Liver (tissue), 9 donors: ENCODE results near the gene ARHGAP30. TPM values are rescaled to one million over a fixed set of nuclear protein-coding genes. Genes with fewer than 3 reads are reported as not detected.
"Not testable (repeated sequence)": the region's sequence is repeated elsewhere in the genome, so short reads cannot be mapped to it uniquely, and the experiment has no call there.

Experiments
- DNase-seq: peaks from one replicate; pipeline ENCODE4 v3.0.0-alpha.2; 2017; ENCODE audit warnings: low spot score
- H3K27ac ChIP-seq, 2 donors: one replicate each; pipeline ENCODE4 v1.7.0; 2013; ENCODE audit warnings: inconsistent platforms in 2 of 2, low read length in 2 of 2, control low read depth in 1 of 2, low read depth in 1 of 2, mild to moderate bottlenecking in 1 of 2
- H3K27me3 ChIP-seq, 4 donors: one replicate each; pipeline versions ENCODE4 v1.6.1 to v1.7.0; 2013; ENCODE audit warnings: low read length in 3 of 4, inconsistent platforms in 1 of 4, mild to moderate bottlenecking in 1 of 4, moderate library complexity in 1 of 4; ENCODE audit not compliant: control insufficient read depth in 4 of 4, insufficient read depth in 4 of 4
- H3K36me3 ChIP-seq, 4 donors: one replicate each; pipeline versions ENCODE4 v1.6.1 to v1.7.0; 2013; ENCODE audit warnings: low read length in 3 of 4, mild to moderate bottlenecking in 3 of 4, low read depth in 1 of 4, moderate library complexity in 1 of 4; ENCODE audit not compliant: control insufficient read depth in 4 of 4, insufficient read depth in 3 of 4
- H3K4me1 ChIP-seq, 4 donors: one replicate each; pipeline versions ENCODE4 v1.6.1 to v1.7.0; 2013; ENCODE audit warnings: low read length in 3 of 4, mild to moderate bottlenecking in 3 of 4, moderate library complexity in 1 of 4; ENCODE audit not compliant: control insufficient read depth in 4 of 4, insufficient read depth in 4 of 4
- H3K4me3 ChIP-seq, 3 donors: one replicate each; pipeline versions ENCODE4 v1.6.1 to v1.7.0; 2013; ENCODE audit warnings: low read length in 3 of 3, control low read depth in 1 of 3, low read depth in 1 of 3, mild to moderate bottlenecking in 1 of 3
- H3K9ac ChIP-seq, 2 donors: one replicate each; pipeline ENCODE4 v1.7.0; 2013; ENCODE audit warnings: low read length in 2 of 2, mild to moderate bottlenecking in 2 of 2, moderate library complexity in 2 of 2, control low read depth in 1 of 2, low read depth in 1 of 2
- H3K9me3 ChIP-seq, 4 donors: one replicate each; pipeline versions ENCODE4 v1.6.1 to v1.7.0; 2013; ENCODE audit warnings: low read length in 3 of 4; ENCODE audit not compliant: control insufficient read depth in 4 of 4
- EGR1 ChIP-seq, 2 donors: IDR thresholded peaks; 2 replicates each; pipeline ENCODE4 v1.6.1; 2016 to 2018; ENCODE audit warnings: antibody characterized with exemption in 2 of 2, low read depth in 2 of 2
- FOXA1 ChIP-seq: IDR thresholded peaks from 2 replicates; pipeline ENCODE4 v1.6.1; 2016; ENCODE audit warnings: antibody characterized with exemption
- FOXA2 ChIP-seq: IDR thresholded peaks from 2 replicates; pipeline ENCODE4 v1.6.1; 2016; ENCODE audit warnings: antibody characterized with exemption
- GABPA ChIP-seq, 2 donors: IDR thresholded peaks in 1 of 2; conservative IDR thresholded peaks in 1 of 2; 2 replicates each; pipeline ENCODE4 v1.6.1; 2016; ENCODE audit warnings: antibody characterized with exemption in 2 of 2, mild to moderate bottlenecking in 1 of 2, moderate library complexity in 1 of 2
- HNF4A ChIP-seq, 2 donors: conservative IDR thresholded peaks; 2 replicates each; pipeline ENCODE4 v1.6.1; 2016; ENCODE audit warnings: antibody characterized with exemption in 2 of 2, mild to moderate bottlenecking in 2 of 2
- HNF4G ChIP-seq: IDR thresholded peaks from 2 replicates; pipeline ENCODE4 v1.6.1; 2016; ENCODE audit warnings: antibody characterized with exemption
- JUND ChIP-seq, 2 donors: IDR thresholded peaks; 2 replicates each; pipeline ENCODE4 v1.6.1; 2016; ENCODE audit warnings: antibody characterized with exemption in 2 of 2
- RAD21 ChIP-seq, 2 donors: IDR thresholded peaks; 2 replicates each; pipeline ENCODE4 v1.6.1; 2016; ENCODE audit warnings: antibody characterized with exemption in 2 of 2, mild to moderate bottlenecking in 2 of 2
- RXRA ChIP-seq, 2 donors: IDR thresholded peaks; 2 replicates each; pipeline ENCODE4 v1.6.1; 2017 to 2018; ENCODE audit warnings: antibody characterized with exemption in 2 of 2, mild to moderate bottlenecking in 1 of 2
- TAF1 ChIP-seq: conservative IDR thresholded peaks from 2 replicates; pipeline ENCODE4 v1.6.1; 2016; ENCODE audit warnings: antibody characterized with exemption, mild to moderate bottlenecking
- YY1 ChIP-seq: IDR thresholded peaks from 2 replicates; pipeline ENCODE4 v1.6.1; 2016; ENCODE audit warnings: antibody characterized with exemption, mild to moderate bottlenecking
- WGBS: extraction: QIAGEN DNeasy Blood & Tissue Kit; methylation state at CpG from one replicate; pipeline ENCODE4 v1.1.7; 2013; 5-methylcytosine and 5-hydroxymethylcytosine counted together
- polyA plus RNA-seq, 2 donors: library from polyadenylated mRNA; stranded (reverse) in 1 of 2; unstranded in 1 of 2; fragments of 200-250 nt in 1 of 2; fragments of >200 nt in 1 of 2; fragmentation: Nextera tagmentation in 1 of 2; extraction: Ambion mirVana in 1 of 2; gene quantifications; one replicate each; pipeline versions ENCODE4 v1.2.1 to v1.2.3, GENCODE V29; 2013 to 2015
- total RNA-seq, 2 donors: library from RNA; depleted of rRNA; stranded (reverse); fragments of >200 nt; gene quantifications; one replicate each; pipeline ENCODE4 v1.2.3, GENCODE V29; 2014
- TF ChIP-seq, protein P1 (sequence below): IDR thresholded peaks from 2 replicates; pipeline ENCODE4 v1.6.1; 2016; ENCODE audit warnings: antibody characterized with exemption
- TF ChIP-seq, protein P2 (sequence below): IDR thresholded peaks from 2 replicates; pipeline ENCODE4 v1.6.1; 2016; ENCODE audit warnings: antibody characterized with exemption, mild to moderate bottlenecking
- TF ChIP-seq, protein P3 (sequence below): IDR thresholded peaks from 2 replicates; pipeline ENCODE4 v1.6.1; 2016; ENCODE audit warnings: antibody characterized with exemption
- TF ChIP-seq, protein P4 (sequence below): fragments of 150-350 bp; IDR thresholded peaks from 2 replicates; pipeline ENCODE4 v1.5.1; 2017; ENCODE audit warnings: improper control_type of control experiment, low read depth, low read length; ENCODE audit not compliant: missing input control
- donor health status: healthy.
- donor health status: healthy.
- donor health status: healthy.
- donor health status: healthy.
- donor health status: healthy.

The ARHGAP30 gene
- total and polyA plus RNA-seq, 4 donors: 1.2 to 8.9 (median 5.0) TPM

DNA sequence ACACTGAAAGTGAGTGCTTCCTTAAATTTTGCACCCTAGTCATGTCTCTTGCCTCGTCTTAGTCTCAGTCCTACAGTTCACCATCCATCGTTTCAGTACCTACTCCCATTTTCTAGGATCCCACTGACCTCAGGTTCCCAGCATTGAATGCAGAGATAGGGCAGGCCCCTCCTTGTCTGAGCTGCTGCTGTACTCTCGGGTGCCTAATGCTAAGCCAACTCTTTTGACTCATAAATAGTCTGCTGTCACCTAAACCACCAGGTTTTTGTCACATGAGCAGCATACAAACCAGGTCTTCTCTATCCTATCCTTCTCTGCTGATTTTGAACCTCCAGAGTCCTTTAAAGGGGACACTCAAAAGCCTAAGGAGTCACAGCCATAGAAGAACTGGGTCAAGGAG lies 3.0 kb downstream of the ARHGAP30 start:
- Histone ChIP-seq H3K27me3 (no peaks in the 10 kb centered on the region), H3K9me3 (no peaks in the 10 kb centered on the region), H3K9ac (no peak overlapping the region), H3K27ac (no peak overlapping the region), H3K4me3 (no peak overlapping the region), H3K36me3 (no peaks in the 10 kb centered on the region), H3K4me1 (no peaks in the 10 kb centered on the region)
- 76% methylated on average over 3 of the region's 3 CpGs for WGBS
- no peak for TF ChIP-seq HNF4G
- no peak for TF ChIP-seq RAD21 (IDR thresholded peaks at IDR 0.05)
- TF ChIP-seq EGR1 (IDR thresholded peaks at IDR 0.05; ENCODE audit: low read depth in 2 of 2): no peak
- no peak for TF ChIP-seq TAF1
- no peak for TF ChIP-seq YY1
- TF ChIP-seq, protein P1, sequence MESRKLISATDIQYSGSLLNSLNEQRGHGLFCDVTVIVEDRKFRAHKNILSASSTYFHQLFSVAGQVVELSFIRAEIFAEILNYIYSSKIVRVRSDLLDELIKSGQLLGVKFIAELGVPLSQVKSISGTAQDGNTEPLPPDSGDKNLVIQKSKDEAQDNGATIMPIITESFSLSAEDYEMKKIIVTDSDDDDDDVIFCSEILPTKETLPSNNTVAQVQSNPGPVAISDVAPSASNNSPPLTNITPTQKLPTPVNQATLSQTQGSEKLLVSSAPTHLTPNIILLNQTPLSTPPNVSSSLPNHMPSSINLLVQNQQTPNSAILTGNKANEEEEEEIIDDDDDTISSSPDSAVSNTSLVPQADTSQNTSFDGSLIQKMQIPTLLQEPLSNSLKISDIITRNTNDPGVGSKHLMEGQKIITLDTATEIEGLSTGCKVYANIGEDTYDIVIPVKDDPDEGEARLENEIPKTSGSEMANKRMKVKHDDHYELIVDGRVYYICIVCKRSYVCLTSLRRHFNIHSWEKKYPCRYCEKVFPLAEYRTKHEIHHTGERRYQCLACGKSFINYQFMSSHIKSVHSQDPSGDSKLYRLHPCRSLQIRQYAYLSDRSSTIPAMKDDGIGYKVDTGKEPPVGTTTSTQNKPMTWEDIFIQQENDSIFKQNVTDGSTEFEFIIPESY: no peak
- no peak for TF ChIP-seq FOXA1
- TF ChIP-seq JUND (IDR thresholded peaks at IDR 0.05): no peak
- TF ChIP-seq, protein P2, sequence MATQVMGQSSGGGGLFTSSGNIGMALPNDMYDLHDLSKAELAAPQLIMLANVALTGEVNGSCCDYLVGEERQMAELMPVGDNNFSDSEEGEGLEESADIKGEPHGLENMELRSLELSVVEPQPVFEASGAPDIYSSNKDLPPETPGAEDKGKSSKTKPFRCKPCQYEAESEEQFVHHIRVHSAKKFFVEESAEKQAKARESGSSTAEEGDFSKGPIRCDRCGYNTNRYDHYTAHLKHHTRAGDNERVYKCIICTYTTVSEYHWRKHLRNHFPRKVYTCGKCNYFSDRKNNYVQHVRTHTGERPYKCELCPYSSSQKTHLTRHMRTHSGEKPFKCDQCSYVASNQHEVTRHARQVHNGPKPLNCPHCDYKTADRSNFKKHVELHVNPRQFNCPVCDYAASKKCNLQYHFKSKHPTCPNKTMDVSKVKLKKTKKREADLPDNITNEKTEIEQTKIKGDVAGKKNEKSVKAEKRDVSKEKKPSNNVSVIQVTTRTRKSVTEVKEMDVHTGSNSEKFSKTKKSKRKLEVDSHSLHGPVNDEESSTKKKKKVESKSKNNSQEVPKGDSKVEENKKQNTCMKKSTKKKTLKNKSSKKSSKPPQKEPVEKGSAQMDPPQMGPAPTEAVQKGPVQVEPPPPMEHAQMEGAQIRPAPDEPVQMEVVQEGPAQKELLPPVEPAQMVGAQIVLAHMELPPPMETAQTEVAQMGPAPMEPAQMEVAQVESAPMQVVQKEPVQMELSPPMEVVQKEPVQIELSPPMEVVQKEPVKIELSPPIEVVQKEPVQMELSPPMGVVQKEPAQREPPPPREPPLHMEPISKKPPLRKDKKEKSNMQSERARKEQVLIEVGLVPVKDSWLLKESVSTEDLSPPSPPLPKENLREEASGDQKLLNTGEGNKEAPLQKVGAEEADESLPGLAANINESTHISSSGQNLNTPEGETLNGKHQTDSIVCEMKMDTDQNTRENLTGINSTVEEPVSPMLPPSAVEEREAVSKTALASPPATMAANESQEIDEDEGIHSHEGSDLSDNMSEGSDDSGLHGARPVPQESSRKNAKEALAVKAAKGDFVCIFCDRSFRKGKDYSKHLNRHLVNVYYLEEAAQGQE: no peak
- TF ChIP-seq GABPA (IDR thresholded peaks at IDR 0.05 in 1 of 2, conservative IDR thresholded peaks at IDR 0.05 in 1 of 2): no peak
- no peak for TF ChIP-seq FOXA2
- TF ChIP-seq RXRA (IDR thresholded peaks at IDR 0.05): no peak
- TF ChIP-seq, protein P3, sequence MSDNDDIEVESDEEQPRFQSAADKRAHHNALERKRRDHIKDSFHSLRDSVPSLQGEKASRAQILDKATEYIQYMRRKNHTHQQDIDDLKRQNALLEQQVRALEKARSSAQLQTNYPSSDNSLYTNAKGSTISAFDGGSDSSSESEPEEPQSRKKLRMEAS: no peak
- TF ChIP-seq HNF4A (conservative IDR thresholded peaks at IDR 0.05): no peak
- TF ChIP-seq, protein P4, sequence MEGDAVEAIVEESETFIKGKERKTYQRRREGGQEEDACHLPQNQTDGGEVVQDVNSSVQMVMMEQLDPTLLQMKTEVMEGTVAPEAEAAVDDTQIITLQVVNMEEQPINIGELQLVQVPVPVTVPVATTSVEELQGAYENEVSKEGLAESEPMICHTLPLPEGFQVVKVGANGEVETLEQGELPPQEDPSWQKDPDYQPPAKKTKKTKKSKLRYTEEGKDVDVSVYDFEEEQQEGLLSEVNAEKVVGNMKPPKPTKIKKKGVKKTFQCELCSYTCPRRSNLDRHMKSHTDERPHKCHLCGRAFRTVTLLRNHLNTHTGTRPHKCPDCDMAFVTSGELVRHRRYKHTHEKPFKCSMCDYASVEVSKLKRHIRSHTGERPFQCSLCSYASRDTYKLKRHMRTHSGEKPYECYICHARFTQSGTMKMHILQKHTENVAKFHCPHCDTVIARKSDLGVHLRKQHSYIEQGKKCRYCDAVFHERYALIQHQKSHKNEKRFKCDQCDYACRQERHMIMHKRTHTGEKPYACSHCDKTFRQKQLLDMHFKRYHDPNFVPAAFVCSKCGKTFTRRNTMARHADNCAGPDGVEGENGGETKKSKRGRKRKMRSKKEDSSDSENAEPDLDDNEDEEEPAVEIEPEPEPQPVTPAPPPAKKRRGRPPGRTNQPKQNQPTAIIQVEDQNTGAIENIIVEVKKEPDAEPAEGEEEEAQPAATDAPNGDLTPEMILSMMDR: no peak
- DNase-seq: no peak

DNA sequence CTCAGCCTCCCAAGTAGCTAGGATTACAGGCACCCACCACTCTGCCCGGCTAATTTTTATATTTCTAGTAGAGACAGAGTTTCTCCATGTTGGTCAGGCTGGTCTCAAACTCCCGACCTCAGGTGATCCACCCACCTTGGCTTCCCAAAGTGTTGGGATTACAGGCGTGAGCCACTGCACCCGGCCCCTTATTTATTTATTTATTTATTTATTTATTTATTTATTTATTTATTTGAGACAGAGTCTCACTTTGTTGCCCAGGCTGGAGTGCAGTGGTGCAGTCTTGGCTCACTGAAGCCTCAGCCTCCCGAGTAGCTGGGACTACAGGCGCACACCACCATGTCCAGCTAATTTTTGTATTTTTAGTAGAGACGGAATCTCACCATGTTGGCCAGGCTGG lies 4.0 kb downstream of the ARHGAP30 start:
- H3K27me3 ChIP-seq, H3K4me1 ChIP-seq, H3K9ac ChIP-seq, H3K27ac ChIP-seq, H3K4me3 ChIP-seq, H3K36me3 ChIP-seq, H3K9me3 ChIP-seq, DNase-seq: not testable (repeated sequence)
- WGBS: 90% methylated on average over 7 of the region's 7 CpGs

DNA sequence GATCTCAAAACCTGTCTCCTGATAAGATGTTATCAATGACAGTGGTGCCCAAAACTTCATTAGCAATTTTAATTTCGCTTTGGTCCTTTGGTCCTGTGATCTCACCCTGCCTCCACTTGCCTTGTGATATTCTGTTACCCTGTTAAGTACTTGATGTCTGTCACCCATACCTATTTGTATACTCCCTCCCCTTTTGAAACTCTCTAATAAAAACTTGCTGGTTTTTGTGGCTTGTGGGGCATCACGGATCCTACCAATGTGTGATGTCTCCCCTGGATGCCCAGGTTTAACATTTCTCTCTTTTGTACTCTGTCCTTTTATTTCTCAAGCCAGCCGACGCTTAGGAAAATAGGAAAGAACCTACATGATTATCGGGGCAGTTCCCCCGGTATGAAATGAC lies 5.8 kb downstream of the ARHGAP30 start:
- not testable (repeated sequence) for H3K9me3 ChIP-seq, DNase-seq, H3K4me1 ChIP-seq, H3K4me3 ChIP-seq, H3K27me3 ChIP-seq, H3K9ac ChIP-seq, H3K36me3 ChIP-seq, H3K27ac ChIP-seq
- 53% methylated on average over 6 of the region's 6 CpGs for WGBS
